Endothelial cell of umbilical vein (primary cell): ENCODE results near the gene PARD6G. TPM values are rescaled to one million over a fixed set of nuclear protein-coding genes. Genes with fewer than 3 reads are reported as not detected.

Experiments
- BruUV-seq: library from RNA; stranded (reverse); fragments of 400-500 nt; replicated peaks from 2 replicates; lab custom pipeline; 2021; lab: Mats Ljungman, UMichigan
- CTCF ChIA-PET: fragments of 300-600, 350-600 bp; sonication (Branson Sonifier 250); formaldehyde crosslinking; loops from one replicate; lab custom pipeline; 2021; ENCODE audit warnings: antibody characterized with exemption, inconsistent platforms; lab: Charles Lee
- POLR2A ChIA-PET: fragments of 300-600, 350-600 bp; sonication (Branson Sonifier 250); formaldehyde crosslinking; loops from one replicate; lab custom pipeline; 2021; ENCODE audit warnings: antibody characterized with exemption, inconsistent platforms; lab: Charles Lee
- DNase-seq: peaks from one replicate; pipeline ENCODE4 v3.0.0-alpha.2; 2011; ENCODE audit warnings: low read depth, low spot score
- FAIRE-seq: peaks from 2 replicates; lab custom pipeline; 2011; peaks lifted over from hg19 to GRCh38; lab: Jason Lieb, UNC
- H2AFZ ChIP-seq: 2 replicates; pipeline ENCODE4 v1.6.0; 2012; ENCODE audit warnings: low read depth, low read length, control low read depth, inconsistent platforms
- H3K27ac ChIP-seq: 2 replicates; pipeline ENCODE4 v1.5.1; 2011; ENCODE audit warnings: low read depth, mild to moderate bottlenecking, control low read depth, low read length, moderate library complexity; ENCODE audit not compliant: insufficient read depth
- H3K27me3 ChIP-seq, 2 experiments: 2 replicates each; pipeline versions ENCODE4 v1.6.0 to v1.6.1; 2011; ENCODE audit warnings: low read length in 2 of 2, mixed read lengths in 1 of 2; ENCODE audit not compliant: control insufficient read depth in 2 of 2, insufficient read depth in 2 of 2
- H3K36me3 ChIP-seq, 2 experiments: 2 replicates in 1 of 2; 3 replicates in 1 of 2; pipeline ENCODE4 v1.5.1; 2011; ENCODE audit warnings: low read length in 2 of 2, mild to moderate bottlenecking in 1 of 2, moderate library complexity in 1 of 2; ENCODE audit not compliant: control insufficient read depth in 2 of 2, insufficient read depth in 2 of 2; ENCODE audit errors: extremely low read depth in 1 of 2
- H3K4me1 ChIP-seq: 3 replicates; pipeline ENCODE4 v1.5.1; 2011; ENCODE audit warnings: mild to moderate bottlenecking, low read length; ENCODE audit not compliant: control insufficient read depth, insufficient read depth; ENCODE audit errors: extremely low read depth
- H3K4me2 ChIP-seq: 2 replicates; pipeline ENCODE4 v1.6.1; 2011; ENCODE audit warnings: low read length, control low read depth, mixed read lengths; ENCODE audit not compliant: insufficient read depth
- H3K4me3 ChIP-seq, 3 experiments: fragments of 200-600 bp in 1 of 3; sonication (generic), shearing (Covaris generic) in 1 of 3; replicated peaks in 1 of 3; 2 replicates each; pipeline ENCODE4 v1.5.1; 2011 to 2016; ENCODE audit warnings: control low read depth in 3 of 3, low read length in 3 of 3, mild to moderate bottlenecking in 2 of 3, inconsistent platforms in 1 of 3, low read depth in 1 of 3, moderate library complexity in 1 of 3; ENCODE audit not compliant: insufficient read depth in 1 of 3
- H3K79me2 ChIP-seq: 2 replicates; pipeline ENCODE4 v1.6.0; 2012; ENCODE audit warnings: low read length, inconsistent platforms; ENCODE audit not compliant: control insufficient read depth, insufficient read depth
- H3K9ac ChIP-seq: replicated peaks from 2 replicates; pipeline ENCODE3; 2011; ENCODE audit warnings: low read length, control low read depth; ENCODE audit not compliant: insufficient read depth; ENCODE audit errors: extremely low read depth
- H3K9me1 ChIP-seq: replicated peaks from 3 replicates; pipeline ENCODE4 v1.6.0; 2011; ENCODE audit warnings: mild to moderate bottlenecking, low read length; ENCODE audit not compliant: control insufficient read depth, insufficient read depth; ENCODE audit errors: extremely low read depth
- H3K9me3 ChIP-seq: replicated peaks from 2 replicates; pipeline ENCODE4 v1.5.1; 2012; ENCODE audit warnings: low read length, inconsistent platforms; ENCODE audit not compliant: control insufficient read depth, insufficient read depth
- H4K20me1 ChIP-seq: replicated peaks from 2 replicates; pipeline ENCODE3; 2011; ENCODE audit warnings: mild to moderate bottlenecking, low read length; ENCODE audit not compliant: control insufficient read depth, insufficient read depth; ENCODE audit errors: extremely low read depth
- CTCF ChIP-seq, 2 donors: IDR thresholded peaks; 1 replicate in 1 of 2; 2 replicates in 1 of 2; pipeline ENCODE4 v1.5.1; 2011; ENCODE audit warnings: low read length in 2 of 2, mild to moderate bottlenecking in 2 of 2, moderate library complexity in 2 of 2, control low read depth in 1 of 2, inconsistent platforms in 1 of 2, low read depth in 1 of 2; ENCODE audit not compliant: insufficient read depth in 1 of 2; ENCODE audit errors: extremely low read depth in 1 of 2
- EZH2 ChIP-seq: IDR thresholded peaks from 2 replicates; pipeline ENCODE4 v1.6.1; 2012; ENCODE audit warnings: borderline replicate concordance, low read depth, mild to moderate bottlenecking, moderate library complexity, low read length, inconsistent platforms; ENCODE audit not compliant: severe bottlenecking
- FOS ChIP-seq: IDR thresholded peaks from 2 replicates; pipeline ENCODE4 v1.6.1; 2011; ENCODE audit warnings: mild to moderate bottlenecking, low read length, moderate library complexity, borderline replicate concordance; ENCODE audit not compliant: insufficient read depth
- GATA2 ChIP-seq: IDR thresholded peaks from 2 replicates; pipeline ENCODE4 v1.7.0; 2011; ENCODE audit warnings: low read depth, mild to moderate bottlenecking, moderate library complexity, mixed read lengths, low read length; ENCODE audit not compliant: insufficient read length, insufficient read depth
- JUN ChIP-seq: IDR thresholded peaks from 2 replicates; pipeline ENCODE4 v1.6.1; 2011; ENCODE audit warnings: borderline replicate concordance, low read depth; ENCODE audit not compliant: insufficient read length, insufficient read depth
- MYC ChIP-seq: IDR thresholded peaks from one replicate; pipeline ENCODE4 v1.6.1; 2011; ENCODE audit warnings: mild to moderate bottlenecking, low read depth, low read length
- POLR2A ChIP-seq: IDR thresholded peaks from 2 replicates; pipeline ENCODE4 v1.6.1; 2012; ENCODE audit warnings: low read depth, mild to moderate bottlenecking, control low read depth, low read length
- POLR2AphosphoS5 ChIP-seq: IDR thresholded peaks from 2 replicates; pipeline ENCODE4 v1.6.1; 2012; ENCODE audit warnings: low read depth, mild to moderate bottlenecking, control low read depth, low read length, moderate library complexity; ENCODE audit not compliant: insufficient read depth
- dilution Hi-C: fragments of 300-500 bp; cut with MboI; formaldehyde crosslinking; loops from one replicate; pipeline ENCODE4 v1.15.0; 2019; ENCODE audit warnings: low sequenced_read_pairs; ENCODE audit not compliant: extremely low pct_ligation_motif_present
- intact Hi-C: fragments of 100-400 bp; cut with micrococcal nuclease; formaldehyde crosslinking; loops from one replicate; pipeline ENCODE4 v1.10.0; 2022
- polyA plus RNA-seq, 4 experiments: library from polyadenylated mRNA; depleted of rRNA in 3 of 4; stranded (reverse) in 3 of 4; unstranded in 1 of 4; fragments of >200 nt; gene quantifications; 2 replicates each; pipeline versions ENCODE4 v1.2.1 to v1.2.3, GENCODE V29; 2011 to 2012; ENCODE audit warnings: missing spikeins in 1 of 4
- total RNA-seq: library from RNA; stranded (reverse); gene quantifications from 2 replicates; pipeline ENCODE4 v1.2.3, GENCODE V29; 2021
- TF ChIP-seq, protein P1 (sequence below): IDR thresholded peaks from 2 replicates; pipeline ENCODE4 v1.6.1; 2011; ENCODE audit not compliant: insufficient read depth, insufficient read length

The PARD6G gene
- total and polyA plus RNA-seq, 2 donors (not counting 3 experiments of a cell fraction or from before 2014, with no cell fraction given) = 1.2 to 1.8 TPM

- dilution Hi-C loops = no loop called here
- ChIA-PET POLR2A (no interaction called here), CTCF (no interaction called here)
- H3K27me3 ChIP-seq = peaks cover 2% of the 10 kb centered on the region in 2 experiments
- H3K27ac ChIP-seq = no peak overlapping the region
- H3K9ac ChIP-seq = no peak overlapping the region
- H2AFZ ChIP-seq = no peak overlapping the region
- H3K4me2 ChIP-seq = no peak overlapping the region
- DNase-seq = no peak
- H3K79me2 ChIP-seq = no peaks in the 10 kb centered on the region
- no peaks in the 10 kb centered on the region for H3K9me3 ChIP-seq
- H3K9me1 ChIP-seq = no peaks in the 10 kb centered on the region
- no peaks in the 10 kb centered on the region for H4K20me1 ChIP-seq
- no TSS peak for BruUV-seq
- H3K36me3 ChIP-seq = no peaks in the 10 kb centered on the region
- no peak overlapping the region for H3K4me3 ChIP-seq
- intact Hi-C loops = no loop called here
- TF ChIP-seq JUN (no peak), GATA2 (no peak), FOS (no peak), POLR2AphosphoS5 (no peak), MYC (no peak), POLR2A (no peak), EZH2 (no peak)
- TF ChIP-seq, protein P1, sequence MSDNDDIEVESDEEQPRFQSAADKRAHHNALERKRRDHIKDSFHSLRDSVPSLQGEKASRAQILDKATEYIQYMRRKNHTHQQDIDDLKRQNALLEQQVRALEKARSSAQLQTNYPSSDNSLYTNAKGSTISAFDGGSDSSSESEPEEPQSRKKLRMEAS = no peak
- H3K4me1 ChIP-seq = no peaks in the 10 kb centered on the region
- FAIRE-seq = no peak
Measured at GRCh38 chr18:80208620-80209019, 38.7 kb downstream of the PARD6G start.

GRCh38 chr18:80205294-80205693 is 42.0 kb downstream of the PARD6G start:
- no TSS peak for BruUV-seq
- DNase-seq = no peak
- TF ChIP-seq POLR2A (no peak), GATA2 (no peak), JUN (no peak), MYC (no peak), CTCF (IDR thresholded peaks at IDR 0.05; ENCODE audit: extremely low read depth in 1 of 2, insufficient read depth in 1 of 2, low read depth in 1 of 2, low read length in 2 of 2) (no peak), EZH2 (no peak), POLR2AphosphoS5 (no peak), FOS (no peak)
- TF ChIP-seq, protein P1 = no peak
- intact Hi-C loops = no loop called here
- H4K20me1 ChIP-seq = no peaks in the 10 kb centered on the region
- no peaks in the 10 kb centered on the region for H3K4me1 ChIP-seq
- H3K27me3 ChIP-seq = peaks cover 2% of the 10 kb centered on the region in 2 experiments
- no peaks in the 10 kb centered on the region for H3K79me2 ChIP-seq
- no peaks in the 10 kb centered on the region for H3K9me1 ChIP-seq
- FAIRE-seq = no peak
- H3K4me2 ChIP-seq = no peak overlapping the region
- H3K4me3 ChIP-seq = no peak overlapping the region
- no peaks in the 10 kb centered on the region for H3K36me3 ChIP-seq
- no peak overlapping the region for H3K27ac ChIP-seq
- H2AFZ ChIP-seq = no peak overlapping the region
- dilution Hi-C loops = no loop called here
- H3K9me3 ChIP-seq = no peaks in the 10 kb centered on the region
- ChIA-PET POLR2A (no interaction called here), CTCF (no interaction called here)
- H3K9ac ChIP-seq = no peak overlapping the region
